ENCODE measurements around the gene EPC1.
"Not testable (repeated sequence)": the region's sequence is repeated elsewhere in the genome, so short reads cannot be mapped to it uniquely, and the experiment has no call there.

EPC1 gene

GRCh38 chr10:32222376-32222775 lies 124.6 kb downstream of the EPC1 start:
- peaks cover 0 to 13% (median 3%) of the 10 kb centered on the region in 5 experiments for H3K9me3 ChIP-seq (ENCODE audit: control extremely low read depth in 1 of 5, control insufficient read depth in 4 of 5, insufficient read depth in 2 of 5, low read depth in 1 of 5, low read length in 4 of 5)
- WGBS (ENCODE audit: insufficient coverage), result no CpG with 5 or more reads among the region's 4 CpGs
- H3K27ac ChIP-seq (ENCODE audit: insufficient read depth in 1 of 2, low read depth in 1 of 2, low read length in 2 of 2, poor library complexity in 1 of 2, severe bottlenecking in 2 of 2); H3K4me1 ChIP-seq (ENCODE audit: control extremely low read depth in 1 of 4, control insufficient read depth in 4 of 4, insufficient read depth in 4 of 4, low read length in 3 of 4); H3K36me3 ChIP-seq (ENCODE audit: control insufficient read depth in 4 of 4, insufficient read depth in 4 of 4, low read length in 3 of 4); DNase-seq; H3K4me3 ChIP-seq (ENCODE audit: control insufficient read depth in 1 of 7, extremely low read depth in 1 of 7, insufficient read depth in 4 of 7, low read depth in 2 of 7, low read length in 6 of 7); POLR2A ChIA-PET; H3K27me3 ChIP-seq (replicated peaks in 2 of 5; ENCODE audit: control insufficient read depth in 4 of 5, insufficient read depth in 5 of 5, low read length in 4 of 5): not testable (repeated sequence)
- CTCF ChIA-PET, result interaction anchor here (0.7 to 1.0 kb wide), 2 partner anchors 11 to 124 kb away, joined by 3 read pairs; no protein-coding TSS in a partner anchor

GRCh38 chr10:32219156-32219555 lies 127.8 kb downstream of the EPC1 start:
- peaks cover 0 to 13% (median 3%) of the 10 kb centered on the region in 5 experiments for H3K9me3 ChIP-seq (ENCODE audit: control extremely low read depth in 1 of 5, control insufficient read depth in 4 of 5, insufficient read depth in 2 of 5, low read depth in 1 of 5, low read length in 4 of 5)
- H3K27me3 ChIP-seq (replicated peaks in 2 of 5; ENCODE audit: control insufficient read depth in 4 of 5, insufficient read depth in 5 of 5, low read length in 4 of 5); H3K4me1 ChIP-seq (ENCODE audit: control extremely low read depth in 1 of 4, control insufficient read depth in 4 of 4, insufficient read depth in 4 of 4, low read length in 3 of 4); H3K4me3 ChIP-seq (ENCODE audit: control insufficient read depth in 1 of 7, extremely low read depth in 1 of 7, insufficient read depth in 4 of 7, low read depth in 2 of 7, low read length in 6 of 7); H3K27ac ChIP-seq (ENCODE audit: insufficient read depth in 1 of 2, low read depth in 1 of 2, low read length in 2 of 2, poor library complexity in 1 of 2, severe bottlenecking in 2 of 2); POLR2A ChIA-PET; DNase-seq; CTCF ChIA-PET; H3K36me3 ChIP-seq (ENCODE audit: control insufficient read depth in 4 of 4, insufficient read depth in 4 of 4, low read length in 3 of 4): not testable (repeated sequence)
- WGBS (ENCODE audit: insufficient coverage), result 100% methylated on average over 5 of the region's 6 CpGs

GRCh38 chr10:32218206-32219044 lies 128.5 kb downstream of the EPC1 start:
- H3K4me3 ChIP-seq (ENCODE audit: control insufficient read depth in 1 of 7, extremely low read depth in 1 of 7, insufficient read depth in 4 of 7, low read depth in 2 of 7, low read length in 6 of 7); POLR2A ChIA-PET; H3K27me3 ChIP-seq (replicated peaks in 2 of 5; ENCODE audit: control insufficient read depth in 4 of 5, insufficient read depth in 5 of 5, low read length in 4 of 5); H3K4me1 ChIP-seq (ENCODE audit: control extremely low read depth in 1 of 4, control insufficient read depth in 4 of 4, insufficient read depth in 4 of 4, low read length in 3 of 4); H3K27ac ChIP-seq (ENCODE audit: insufficient read depth in 1 of 2, low read depth in 1 of 2, low read length in 2 of 2, poor library complexity in 1 of 2, severe bottlenecking in 2 of 2); CTCF ChIA-PET; H3K36me3 ChIP-seq (ENCODE audit: control insufficient read depth in 4 of 4, insufficient read depth in 4 of 4, low read length in 3 of 4); DNase-seq: not testable (repeated sequence)
- peaks cover 0 to 13% (median 3%) of the 10 kb centered on the region in 5 experiments for H3K9me3 ChIP-seq (ENCODE audit: control extremely low read depth in 1 of 5, control insufficient read depth in 4 of 5, insufficient read depth in 2 of 5, low read depth in 1 of 5, low read length in 4 of 5)
- 83% methylated on average over 3 of the region's 5 CpGs for WGBS (ENCODE audit: insufficient coverage)

Measured in common myeloid progenitor, CD34-positive (primary cell).